Measurements from ENCODE around the gene PCBP2.

GRCh38 chr12:53468282-53468681 lies 16.4 kb downstream of the PCBP2 start:
- no peak for TF ChIP-seq CTCF (IDR thresholded peaks at IDR 0.05; ENCODE audit: low read depth, low read length)
- TF ChIP-seq MAX (IDR thresholded peaks at IDR 0.05; ENCODE audit: low read depth, low read length), result no peak
- no peak for TF ChIP-seq POLR2A (IDR thresholded peaks at IDR 0.05; ENCODE audit: extremely low read depth, insufficient read length)
- TF ChIP-seq MYC (IDR thresholded peaks at IDR 0.05; ENCODE audit: low read depth, low read length), result no peak

Measured in NB4 (cell line).